ENCODE results near the gene FGF14.

Gene FGF14

DNA sequence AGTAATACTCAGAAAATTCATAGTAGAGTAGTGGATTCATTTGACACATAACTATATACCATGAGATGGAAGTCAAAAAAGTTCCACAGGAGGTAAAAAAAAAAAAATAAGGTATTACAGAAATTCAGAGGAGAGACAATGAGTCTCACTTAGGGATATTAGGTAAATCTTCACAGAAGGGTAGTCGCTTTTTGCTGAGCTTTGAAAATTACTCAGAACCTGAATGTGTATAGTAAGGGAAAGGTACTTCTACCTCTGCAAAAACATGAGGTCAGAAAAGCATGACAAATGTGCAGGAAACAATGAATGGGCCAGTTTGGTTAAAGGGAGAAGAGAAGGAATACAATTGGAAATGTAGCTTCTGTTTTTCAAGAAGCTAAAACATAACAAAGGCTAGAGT, 698.8 kb downstream of the FGF14 start:
- DNase-seq, result no peak
- intact Hi-C loops (cut with DNase I), result no loop called here

DNA sequence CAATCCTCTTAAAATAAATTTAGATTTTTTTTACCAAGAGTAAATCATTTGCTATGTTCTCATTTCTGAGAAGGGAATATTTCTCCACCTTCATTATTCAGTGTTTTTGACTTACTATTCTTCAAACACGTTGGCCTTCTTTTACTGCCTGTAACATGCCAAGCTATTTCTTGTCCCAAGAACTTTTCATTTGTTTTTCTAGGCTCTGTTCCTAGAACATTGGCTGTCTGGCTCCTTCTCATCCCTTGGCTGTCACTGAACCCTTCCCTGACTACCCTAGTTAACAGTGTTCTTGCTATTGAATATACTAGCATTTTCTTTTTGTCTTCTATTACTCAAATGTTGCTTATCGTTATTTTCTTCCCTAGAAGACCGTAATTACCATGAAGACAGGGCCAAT, 701.2 kb downstream of the FGF14 start:
- no peak for DNase-seq
- intact Hi-C loops (cut with DNase I), result no loop called here

DNA sequence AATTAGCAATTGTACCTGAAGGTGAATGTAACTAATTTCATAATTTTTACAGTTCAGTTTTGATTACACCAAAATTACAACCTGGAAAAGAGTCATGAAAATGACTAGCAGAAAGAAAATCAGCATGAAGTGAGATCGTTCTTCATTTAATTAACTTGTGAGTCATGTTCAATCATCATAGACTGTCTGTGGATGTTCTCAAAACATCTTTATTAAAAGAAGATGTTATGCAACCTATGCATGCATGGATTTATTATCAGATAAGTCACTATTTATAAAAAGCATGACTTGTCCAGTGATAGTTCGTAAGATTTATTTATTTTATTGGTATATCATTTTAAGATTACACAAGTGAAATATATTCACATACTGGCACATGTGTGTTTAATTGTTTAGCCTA, 703.4 kb downstream of the FGF14 start:
- intact Hi-C loops (cut with DNase I), result no loop called here
- DNase-seq, result no peak

DNA sequence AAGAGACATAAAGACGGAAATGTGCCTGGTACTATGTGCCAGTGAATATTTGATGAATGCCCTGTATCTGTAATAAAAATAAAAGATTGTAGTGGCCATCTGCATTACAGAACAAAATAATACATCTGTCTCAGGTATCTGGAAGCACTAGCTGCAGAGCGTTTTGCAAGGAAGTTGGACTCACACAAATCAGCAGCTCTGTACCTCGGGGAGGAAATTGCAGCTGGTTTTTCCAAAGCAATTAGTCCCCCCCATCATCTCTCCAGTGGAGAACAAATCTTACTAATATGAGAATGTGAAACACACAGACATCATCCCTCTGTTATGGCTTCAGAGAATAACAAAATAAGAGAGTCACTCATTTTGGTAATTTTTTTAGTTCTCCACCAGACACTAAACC, 704.1 kb downstream of the FGF14 start:
- DNase-seq, result no peak
- intact Hi-C loops (cut with DNase I), result no loop called here

DNA sequence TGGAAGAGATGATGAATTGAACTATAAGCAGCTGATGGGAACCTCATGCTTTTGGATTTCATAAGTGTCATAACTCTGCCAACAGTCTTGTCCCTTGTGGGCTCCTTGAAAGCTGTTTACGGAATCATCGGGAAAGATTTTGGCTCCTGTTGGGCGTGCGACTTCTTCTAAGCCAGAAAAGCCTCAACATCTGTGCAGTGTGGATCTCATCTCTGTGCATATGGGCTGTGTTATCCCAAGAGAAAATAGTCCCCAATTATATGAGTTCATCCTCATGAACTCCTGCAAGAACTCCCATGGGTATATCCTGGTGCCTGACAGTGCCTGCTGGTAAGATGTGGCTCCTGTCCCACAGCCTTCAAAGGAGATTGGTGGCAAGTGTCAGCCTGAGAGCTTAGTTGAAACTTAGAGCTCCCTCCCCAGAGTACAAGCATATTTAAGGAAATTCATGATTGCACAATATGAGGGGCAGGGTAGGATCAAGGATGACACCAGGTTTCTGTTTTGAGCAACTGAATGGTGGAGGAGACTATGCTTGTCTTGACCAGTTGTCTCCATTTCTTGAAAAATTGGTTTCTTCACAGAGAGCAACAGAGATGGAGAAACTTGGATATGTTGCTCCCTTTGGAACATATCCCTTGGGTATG, 705.9 kb downstream of the FGF14 start:
- intact Hi-C loops (cut with DNase I), result no loop called here
- DNase-seq, result no peak

DNA sequence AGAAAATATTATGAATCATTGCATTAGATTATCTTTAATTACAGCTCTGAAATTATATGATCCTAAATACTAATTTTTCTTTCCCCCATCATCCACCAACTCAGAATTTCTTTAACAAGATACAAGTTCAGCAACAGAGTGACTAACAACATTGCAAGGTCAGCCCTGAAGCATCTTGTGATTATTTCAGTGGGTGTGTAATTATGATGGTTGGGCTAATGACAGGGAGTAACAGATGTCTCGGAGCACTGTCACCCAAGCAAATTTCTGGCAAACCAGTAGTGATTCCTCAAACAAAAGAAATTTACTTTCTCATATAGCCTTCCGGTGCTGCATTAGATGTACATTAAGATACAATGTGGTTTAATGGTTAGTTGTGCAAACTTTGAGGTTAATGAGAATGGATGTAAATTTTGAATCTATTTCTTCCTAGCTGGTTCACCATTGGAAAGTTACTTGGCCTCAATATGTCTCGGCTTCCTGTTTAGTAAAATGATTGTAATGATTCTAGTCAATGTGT, 710.4 kb downstream of the FGF14 start:
- no peak for DNase-seq
- intact Hi-C loops (cut with DNase I), result no loop called here

DNA sequence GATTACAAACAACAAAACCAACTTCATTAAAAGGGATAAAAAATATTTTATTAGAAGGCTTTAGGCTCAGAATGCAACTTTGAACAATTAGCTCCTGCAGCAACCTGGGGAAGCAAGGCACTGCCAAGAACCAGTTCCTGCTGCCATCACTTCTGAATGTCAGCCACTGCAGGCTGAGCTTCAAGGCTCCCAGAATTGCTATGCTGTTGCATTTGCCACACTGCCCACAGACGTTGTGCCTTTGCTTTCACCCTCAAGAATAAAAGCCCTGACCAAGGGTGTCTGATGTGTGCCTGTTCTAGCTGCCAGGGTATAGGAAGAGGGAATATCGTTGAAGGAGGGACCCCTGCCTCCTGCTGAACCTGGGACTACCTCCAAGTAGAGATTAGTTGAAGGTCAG, 711.0 kb downstream of the FGF14 start:
- intact Hi-C loops (cut with DNase I), result no loop called here

DNA sequence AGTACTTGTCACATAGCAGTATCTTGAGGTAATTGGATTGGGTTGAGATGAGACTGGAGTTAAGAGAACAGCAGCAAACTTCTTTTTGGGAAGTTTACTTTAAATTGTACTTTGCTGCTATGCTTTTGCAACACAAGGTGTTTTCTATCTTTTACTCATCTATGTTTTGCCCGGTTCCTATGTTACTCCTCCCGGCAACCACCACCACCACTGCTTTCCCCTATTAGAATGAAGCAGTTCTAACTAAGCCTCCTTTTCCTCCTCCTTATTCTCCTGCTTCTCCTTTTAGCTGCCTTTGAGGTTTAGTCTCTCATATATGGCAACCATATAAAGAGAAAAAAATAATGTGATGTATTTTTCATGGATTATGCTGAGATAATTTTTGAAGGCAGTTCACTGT, 715.8 kb downstream of the FGF14 start:
- DNase-seq, result no peak
- intact Hi-C loops (cut with DNase I), result no loop called here

More for the DNA sequence above, 711.0 kb downstream of the FGF14 start:
- no peak for DNase-seq

DNA sequence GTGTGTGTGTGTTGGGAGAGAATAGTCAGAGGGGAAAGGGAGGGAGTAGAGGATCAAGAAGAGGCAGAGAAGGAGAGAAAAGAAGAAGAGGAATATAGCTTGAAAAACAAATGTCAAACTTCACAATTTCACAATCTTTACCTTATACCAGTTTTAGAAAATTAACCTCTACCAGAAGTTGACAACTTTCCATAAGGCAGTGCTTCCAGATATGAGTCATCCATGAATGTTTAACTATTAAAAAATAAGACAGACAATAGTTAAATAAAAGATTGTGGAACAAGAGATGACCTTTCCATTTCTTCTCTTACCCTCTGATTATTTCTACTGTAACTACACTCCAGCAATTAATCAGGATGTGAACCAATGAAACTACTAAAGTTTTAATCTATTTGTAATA, 720.0 kb downstream of the FGF14 start:
- intact Hi-C loops (cut with DNase I), result no loop called here
- DNase-seq, result no peak

DNA sequence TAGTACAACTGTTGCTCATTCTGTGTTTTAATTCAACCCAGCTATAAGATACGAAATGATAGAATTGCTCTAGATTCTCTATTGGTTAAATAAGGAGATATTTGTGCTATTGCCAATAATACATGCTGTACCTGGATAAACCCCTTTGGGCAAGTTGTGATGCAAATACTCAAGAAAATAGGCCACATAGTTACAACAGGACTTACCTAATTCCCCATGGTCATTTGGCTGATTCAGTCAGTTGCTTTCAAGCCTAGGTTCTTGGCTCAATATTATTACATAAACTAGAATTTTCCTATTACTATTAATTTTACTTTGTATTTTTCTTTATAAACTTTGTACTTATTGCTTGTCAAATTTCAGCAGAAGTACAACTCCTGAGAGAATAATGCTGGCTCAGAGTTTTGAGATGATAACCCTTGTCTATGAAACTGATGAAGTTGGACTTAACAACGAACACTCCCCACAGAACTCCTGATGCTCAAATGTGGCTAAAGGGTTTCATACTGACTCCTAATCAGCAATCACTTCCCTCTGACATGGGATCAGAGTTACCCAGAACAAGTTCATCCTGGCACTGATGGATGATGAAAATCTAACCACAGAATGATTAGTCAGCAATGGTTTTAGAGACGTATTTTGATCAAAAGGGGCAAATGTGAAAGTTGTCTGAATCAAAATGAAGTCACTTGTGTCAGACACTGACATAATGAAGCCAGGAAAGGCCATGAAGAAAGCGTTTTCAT, 728.3 kb downstream of the FGF14 start:
- no peak for DNase-seq
- intact Hi-C loops (cut with DNase I), result no loop called here

DNA sequence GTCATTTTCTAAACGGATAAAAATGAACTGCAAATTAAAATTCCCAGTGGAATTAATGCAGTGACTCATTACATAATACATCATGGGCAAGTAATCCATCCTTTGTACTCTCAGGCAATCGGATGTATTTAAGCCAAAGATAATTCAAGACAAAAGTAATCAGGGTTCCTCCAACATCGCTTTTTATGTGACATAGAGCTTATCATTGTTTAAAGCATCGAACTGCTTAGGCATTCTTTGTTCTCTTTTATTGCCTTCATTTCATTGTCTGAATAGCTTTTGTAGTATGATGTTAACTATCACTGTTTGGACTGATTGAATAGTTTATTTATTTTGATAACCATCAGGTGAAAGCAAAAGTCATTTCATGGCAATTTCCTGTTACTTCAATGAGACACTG, 740.0 kb downstream of the FGF14 start:
- intact Hi-C loops (cut with DNase I), result no loop called here
- DNase-seq, result no peak

Measured in head of caudate nucleus (tissue), 42 donors.